NCI-H345 treated with DMSO at 0.1 percent for 48 hours (cell line): ENCODE results near the gene WDR36.
A peak's percentile ranks its signal among the peaks of the same experiment; 100 is the strongest.

ENCODE experiments used
- DNase-seq: peaks from one replicate; lab custom pipeline; 2025; ENCODE audit not compliant: unreplicated experiment; lab: John Stamatoyannopoulos, UW

Gene WDR36

GRCh38 chr5:111092062-111092853 is at the start of gene WDR36:
TSS of gene WDR36 (plus strand) at chr5:111092348. CDS start at chr5:111092457, 109 bp downstream.
- DNase-seq: peak; percentile 58

GRCh38 chr5:111043712-111044506 is 48.2 kb upstream of the WDR36 start:
- no peak for DNase-seq

GRCh38 chr5:111058064-111058463 is 34.1 kb upstream of the WDR36 start:
- no peak for DNase-seq

- no peak for DNase-seq
These were observed 32.0 kb upstream of the WDR36 start for GRCh38 chr5:111060169-111060568.

GRCh38 chr5:111061618-111062017 is 30.5 kb upstream of the WDR36 start:
- DNase-seq: no peak

- DNase-seq: peak; percentile 22
These were observed 28.3 kb upstream of the WDR36 start for GRCh38 chr5:111063709-111064322.

- no peak for DNase-seq
These were observed 25.7 kb upstream of the WDR36 start for GRCh38 chr5:111066261-111066938.

GRCh38 chr5:111068213-111068612 is 23.9 kb upstream of the WDR36 start:
- no peak for DNase-seq

GRCh38 chr5:111069839-111070238 is 22.3 kb upstream of the WDR36 start:
- DNase-seq: no peak

GRCh38 chr5:111070272-111071134 is 21.6 kb upstream of the WDR36 start:
- DNase-seq: no peak

GRCh38 chr5:111071413-111071812 is 20.7 kb upstream of the WDR36 start, which contains the start of gene TSLP:
TSS of gene TSLP (plus strand) at chr5:111071713. CDS start at chr5:111071891, 178 bp downstream.
- DNase-seq: no peak

GRCh38 chr5:111072949-111073682 is 19.0 kb upstream of the WDR36 start:
- peak; percentile 10 for DNase-seq

GRCh38 chr5:111074244-111074643 is 17.9 kb upstream of the WDR36 start:
- DNase-seq: no peak

GRCh38 chr5:111075520-111075919 is 16.6 kb upstream of the WDR36 start:
- DNase-seq: no peak

GRCh38 chr5:111076091-111076490 is 16.1 kb upstream of the WDR36 start:
- DNase-seq: no peak

GRCh38 chr5:111077678-111078077 is 14.5 kb upstream of the WDR36 start:
- no peak for DNase-seq

GRCh38 chr5:111079846-111080245 is 12.3 kb upstream of the WDR36 start:
- DNase-seq: no peak

GRCh38 chr5:111083323-111083722 is 8.8 kb upstream of the WDR36 start:
- DNase-seq: no peak

- DNase-seq: no peak
These were observed 3.8 kb downstream of the WDR36 start for GRCh38 chr5:111095982-111096381.
